ENCODE measurements around the gene PIP4K2A. TPM values are rescaled to one million over a fixed set of nuclear protein-coding genes. Genes with fewer than 3 reads are reported as not detected.

Gene PIP4K2A
- total and polyA plus RNA-seq, 10 donors: 30.1 to 168 (median 101) TPM

DNA sequence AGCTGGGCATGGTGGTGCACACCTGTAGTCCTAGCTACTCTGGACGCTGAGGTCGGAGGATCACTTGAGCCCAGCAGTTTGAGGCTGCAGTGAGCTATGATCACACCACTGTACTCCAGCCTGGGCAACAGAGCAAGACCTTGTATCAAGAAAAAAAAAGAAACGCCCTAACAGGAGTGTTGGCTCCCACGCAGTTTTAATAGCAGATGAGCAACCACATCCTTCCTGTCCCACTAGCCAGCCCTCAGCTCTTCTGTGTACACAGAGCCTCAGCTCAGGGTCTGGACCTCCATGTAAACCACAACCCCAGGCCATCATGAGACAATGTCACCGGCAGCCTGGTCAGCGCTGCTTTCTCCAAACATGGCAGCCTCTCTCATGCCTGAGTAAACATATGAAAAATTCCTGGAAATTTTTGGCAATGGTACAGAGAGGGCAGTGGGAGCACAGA, 108.2 kb downstream of the PIP4K2A start:
- Histone ChIP-seq H3K4me1 (peaks cover 44 to 100% (median 88%) of the 10 kb centered on the region in 6 donors), H3K36me3 (peaks cover 0 to 70% (median 12%) of the 10 kb centered on the region in 6 donors), H3K27me3 (replicated peaks in 1 of 7) (no peaks in the 10 kb centered on the region), H3K4me3 (peak overlapping the region in 1 of 8 donors; percentile 45), H3K9me3 (no peaks in the 10 kb centered on the region), H3K27ac (peak overlapping the region; percentile 62 to 92 (median 84))
- intact Hi-C loops (cut with DNase I; ENCODE audit: low total_unique reads): no loop called here
- no peak for TF ChIP-seq CTCF (IDR thresholded peaks at IDR 0.05 in 8 of 11, conservative IDR thresholded peaks at IDR 0.05 in 3 of 11)
- TF ChIP-seq POLR2AphosphoS5 (IDR thresholded peaks at IDR 0.05): peak in 2 of 3 donors; percentile 63 to 86
- no peak for TF ChIP-seq POLR2A (IDR thresholded peaks at IDR 0.05)
- DNase-seq: peak; percentile 88
- 24 to 45% (median 36%) methylated on average over 6 of the region's 6 CpGs for WGBS, 5 donors

DNA sequence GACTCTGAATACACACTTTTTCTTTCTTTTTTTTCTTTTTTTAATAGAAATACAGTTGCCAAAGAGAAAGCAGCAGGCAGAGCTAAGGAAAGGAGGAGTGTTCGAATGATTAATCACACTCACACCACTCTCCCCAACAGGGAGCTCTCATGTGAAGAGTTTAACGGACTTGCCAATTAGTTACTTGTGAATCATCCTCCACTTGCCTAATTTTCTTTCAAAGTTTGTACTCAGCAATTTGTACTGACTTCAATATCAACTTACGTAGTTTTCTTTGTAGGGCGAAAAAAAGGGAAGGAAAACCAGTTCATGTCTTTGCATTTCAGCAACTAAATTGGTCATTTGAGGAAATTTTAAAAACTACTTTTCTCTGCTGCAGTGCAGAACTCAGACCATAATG, 109.2 kb downstream of the PIP4K2A start:
- peaks cover 0 to 71% (median 12%) of the 10 kb centered on the region in 6 donors for H3K36me3 ChIP-seq
- no peak for DNase-seq
- peaks cover 44 to 100% (median 87%) of the 10 kb centered on the region in 6 donors for H3K4me1 ChIP-seq
- H3K9me3 ChIP-seq: no peaks in the 10 kb centered on the region
- intact Hi-C loops (cut with DNase I; ENCODE audit: low total_unique reads): no loop called here
- H3K4me3 ChIP-seq: peak overlapping the region in 1 of 8 donors; percentile 4
- H3K27ac ChIP-seq: peak overlapping the region; percentile 62 to 92 (median 84)
- 28 to 42% (median 36%) methylated on average over 4 of the region's 4 CpGs for WGBS, 5 donors
- H3K27me3 ChIP-seq (replicated peaks in 1 of 7): no peaks in the 10 kb centered on the region
- TF ChIP-seq POLR2A (IDR thresholded peaks at IDR 0.05): no peak
- no peak for TF ChIP-seq POLR2AphosphoS5 (IDR thresholded peaks at IDR 0.05)

GRCh38 chr10:22604344-22605126, 109.8 kb downstream of the PIP4K2A start:
- TF ChIP-seq CTCF (IDR thresholded peaks at IDR 0.05 in 8 of 11, conservative IDR thresholded peaks at IDR 0.05 in 3 of 11) (no peak), POLR2AphosphoS5 (IDR thresholded peaks at IDR 0.05) (peak in 1 of 3 donors; percentile 20)
- H3K9me3 ChIP-seq: no peaks in the 10 kb centered on the region
- peaks cover 43 to 100% (median 87%) of the 10 kb centered on the region in 6 donors for H3K4me1 ChIP-seq
- peak overlapping the region; percentile 62 to 92 (median 84) for H3K27ac ChIP-seq
- intact Hi-C loops (cut with DNase I; ENCODE audit: low total_unique reads): no loop called here
- peak overlapping the region in 1 of 8 donors; percentile 4 for H3K4me3 ChIP-seq
- H3K27me3 ChIP-seq (replicated peaks in 1 of 7): no peaks in the 10 kb centered on the region
- H3K36me3 ChIP-seq: peaks cover 0 to 74% (median 12%) of the 10 kb centered on the region in 6 donors
- DNase-seq: no peak
- 86 to 89% (median 89%) methylated on average over 15 of the region's 15 CpGs for WGBS, 5 donors

- 93 to 97% (median 94%) methylated on average over 3 of the region's 3 CpGs for WGBS, 5 donors
- TF ChIP-seq POLR2AphosphoS5 (IDR thresholded peaks at IDR 0.05) (no peak), CTCF (IDR thresholded peaks at IDR 0.05 in 8 of 11, conservative IDR thresholded peaks at IDR 0.05 in 3 of 11) (no peak), POLR2A (IDR thresholded peaks at IDR 0.05) (no peak)
- Histone ChIP-seq H3K4me3 (no peak overlapping the region), H3K36me3 (peaks cover 0 to 69% (median 9%) of the 10 kb centered on the region in 6 donors), H3K4me1 (peaks cover 52 to 100% (median 86%) of the 10 kb centered on the region in 6 donors), H3K9me3 (no peaks in the 10 kb centered on the region), H3K27me3 (replicated peaks in 1 of 7) (no peaks in the 10 kb centered on the region), H3K27ac (peak overlapping the region in 5 of 8 donors; percentile 36 to 92 (median 86))
- intact Hi-C loops (cut with DNase I; ENCODE audit: low total_unique reads): no loop called here
- no peak for DNase-seq
Observed at GRCh38 chr10:22603581-22603980, 110.8 kb downstream of the PIP4K2A start.

All from spleen (tissue), 11 donors.